K562 (cell line): ENCODE results near the gene STK25. TPM values are rescaled to one million over a fixed set of nuclear protein-coding genes. Genes with fewer than 3 reads are reported as not detected.

Source experiments
- BMI1 ChIP-seq: fragments of 150-350 bp; IDR thresholded peaks from 2 replicates; pipeline ENCODE4 v1.6.1; 2014; ENCODE audit warnings: low read length
- FOSL1 ChIP-seq: fragments of 200-800 bp; sonication (Bioruptor generic); conservative IDR thresholded peaks from 2 replicates; pipeline ENCODE4 v1.6.1; 2016; ENCODE audit warnings: missing genetic modification characterization, missing compliant biosample characterization
- HNRNPUL1 ChIP-seq: fragments of 200-400 bp; formaldehyde crosslinking; IDR thresholded peaks from 2 replicates; pipeline ENCODE4 v1.6.1; 2017; ENCODE audit warnings: low read length
- NCOA1 ChIP-seq: fragments of 450-650 bp; IDR thresholded peaks from 2 replicates; pipeline ENCODE4 v1.6.1; 2016; ENCODE audit warnings: low read depth
- NCOA4 ChIP-seq: fragments of 450-650 bp; IDR thresholded peaks from 2 replicates; pipeline ENCODE4 v1.6.1; 2018; ENCODE audit warnings: mild to moderate bottlenecking; ENCODE audit not compliant: partially characterized antibody
- NONO ChIP-seq, 2 experiments: fragments of 200-400 bp in 1 of 2; fragments of 450-650 bp in 1 of 2; formaldehyde crosslinking in 1 of 2; IDR thresholded peaks; 2 replicates each; pipeline ENCODE4 v1.6.1; 2017; ENCODE audit warnings: low read depth in 2 of 2, mild to moderate bottlenecking in 2 of 2, moderate library complexity in 2 of 2, low read length in 1 of 2
- RAD21 ChIP-seq, 2 experiments: fragments of 250-450 bp in 1 of 2; fragments of 450-650 bp in 1 of 2; sonication (Bioruptor Pico) in 1 of 2; formaldehyde crosslinking in 1 of 2; IDR thresholded peaks in 1 of 2; conservative IDR thresholded peaks in 1 of 2; 2 replicates each; pipeline versions ENCODE4 v1.4.0 to v1.8.0; 2020 to 2022; ENCODE audit warnings: mild to moderate bottlenecking in 2 of 2, moderate library complexity in 1 of 2
- RCOR1 ChIP-seq, 2 experiments: IDR thresholded peaks; 2 replicates each; pipeline ENCODE4 v1.6.1; 2012; ENCODE audit warnings: low read depth in 2 of 2, low read length in 2 of 2, borderline replicate concordance in 1 of 2, improper control_type of control experiment in 1 of 2
- ZNF324 ChIP-seq: fragments of 250-450 bp; sonication (Bioruptor Pico); IDR thresholded peaks from 2 replicates; pipeline ENCODE4 v1.4.0; 2020; ENCODE audit warnings: mild to moderate bottlenecking
- ZNF408 ChIP-seq: fragments of 250-450 bp; sonication (Bioruptor Pico); IDR thresholded peaks from 2 replicates; pipeline ENCODE4 v1.4.0; 2020; ENCODE audit warnings: low read depth, mild to moderate bottlenecking, moderate library complexity
- polyA plus RNA-seq, 8 experiments: library from polyadenylated mRNA; depleted of rRNA in 4 of 8; stranded (reverse) in 5 of 8; unstranded in 3 of 8; fragments of >200 nt; fragmentation: Nextera tagmentation in 2 of 8; fragmentation: Illumina TruSeq in 1 of 8; extraction: Ambion mirVana in 2 of 8; extraction: Trizol in 1 of 8; gene quantifications; 2 replicates each; pipeline versions ENCODE4 v1.2.1 to v1.2.3, GENCODE V29; 2011 to 2014; ENCODE audit warnings: inconsistent platforms in 1 of 8, missing spikeins in 1 of 8
- total RNA-seq, 7 experiments: library from RNA; depleted of rRNA in 6 of 7; stranded (reverse); fragments of >200 nt in 6 of 7; fragmentation: Illumina TruSeq in 2 of 7; extraction: Trizol in 2 of 7; gene quantifications; 2 replicates each; pipeline versions ENCODE4 v1.2.1 to v1.2.3, GENCODE V29; 2011 to 2021; ENCODE audit warnings: low replicate concordance in 1 of 7
- TF ChIP-seq, protein P1 (sequence below): fragments of 450-650 bp; IDR thresholded peaks from 2 replicates; pipeline ENCODE4 v1.6.1; 2016; ENCODE audit warnings: low read depth
- TF ChIP-seq, protein P2 (sequence below): fragments of 150-350 bp; IDR thresholded peaks from 2 replicates; pipeline ENCODE4 v1.6.1; 2014; ENCODE audit warnings: low read depth, mild to moderate bottlenecking, low read length, borderline replicate concordance

Gene STK25
- total and polyA plus RNA-seq, 9 of the 15 experiments (the other 6 are each of a cell fraction or from before 2014, with no cell fraction given): 5.4 to 177 (median 116) TPM

DNA sequence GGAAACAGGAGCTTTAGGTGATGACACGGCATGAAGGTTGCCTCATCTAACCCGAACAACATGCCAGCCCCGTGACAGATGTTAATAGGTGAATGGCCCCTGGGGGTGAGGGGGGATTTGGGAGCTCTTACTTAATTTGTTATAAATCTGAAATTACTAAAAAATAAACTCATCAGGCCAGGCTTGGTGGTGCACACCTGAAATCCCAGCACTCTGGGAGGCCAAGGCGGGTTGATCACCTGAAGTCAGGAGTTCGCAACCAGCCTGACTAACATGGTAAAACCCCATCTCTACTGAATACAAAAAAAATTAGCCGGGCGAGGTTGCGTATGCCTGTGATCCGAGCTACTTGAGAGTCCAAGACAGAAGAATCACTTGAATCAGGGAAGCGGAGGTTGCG is 6.1 kb downstream of the STK25 start (continued):
- TF ChIP-seq, protein P1, sequence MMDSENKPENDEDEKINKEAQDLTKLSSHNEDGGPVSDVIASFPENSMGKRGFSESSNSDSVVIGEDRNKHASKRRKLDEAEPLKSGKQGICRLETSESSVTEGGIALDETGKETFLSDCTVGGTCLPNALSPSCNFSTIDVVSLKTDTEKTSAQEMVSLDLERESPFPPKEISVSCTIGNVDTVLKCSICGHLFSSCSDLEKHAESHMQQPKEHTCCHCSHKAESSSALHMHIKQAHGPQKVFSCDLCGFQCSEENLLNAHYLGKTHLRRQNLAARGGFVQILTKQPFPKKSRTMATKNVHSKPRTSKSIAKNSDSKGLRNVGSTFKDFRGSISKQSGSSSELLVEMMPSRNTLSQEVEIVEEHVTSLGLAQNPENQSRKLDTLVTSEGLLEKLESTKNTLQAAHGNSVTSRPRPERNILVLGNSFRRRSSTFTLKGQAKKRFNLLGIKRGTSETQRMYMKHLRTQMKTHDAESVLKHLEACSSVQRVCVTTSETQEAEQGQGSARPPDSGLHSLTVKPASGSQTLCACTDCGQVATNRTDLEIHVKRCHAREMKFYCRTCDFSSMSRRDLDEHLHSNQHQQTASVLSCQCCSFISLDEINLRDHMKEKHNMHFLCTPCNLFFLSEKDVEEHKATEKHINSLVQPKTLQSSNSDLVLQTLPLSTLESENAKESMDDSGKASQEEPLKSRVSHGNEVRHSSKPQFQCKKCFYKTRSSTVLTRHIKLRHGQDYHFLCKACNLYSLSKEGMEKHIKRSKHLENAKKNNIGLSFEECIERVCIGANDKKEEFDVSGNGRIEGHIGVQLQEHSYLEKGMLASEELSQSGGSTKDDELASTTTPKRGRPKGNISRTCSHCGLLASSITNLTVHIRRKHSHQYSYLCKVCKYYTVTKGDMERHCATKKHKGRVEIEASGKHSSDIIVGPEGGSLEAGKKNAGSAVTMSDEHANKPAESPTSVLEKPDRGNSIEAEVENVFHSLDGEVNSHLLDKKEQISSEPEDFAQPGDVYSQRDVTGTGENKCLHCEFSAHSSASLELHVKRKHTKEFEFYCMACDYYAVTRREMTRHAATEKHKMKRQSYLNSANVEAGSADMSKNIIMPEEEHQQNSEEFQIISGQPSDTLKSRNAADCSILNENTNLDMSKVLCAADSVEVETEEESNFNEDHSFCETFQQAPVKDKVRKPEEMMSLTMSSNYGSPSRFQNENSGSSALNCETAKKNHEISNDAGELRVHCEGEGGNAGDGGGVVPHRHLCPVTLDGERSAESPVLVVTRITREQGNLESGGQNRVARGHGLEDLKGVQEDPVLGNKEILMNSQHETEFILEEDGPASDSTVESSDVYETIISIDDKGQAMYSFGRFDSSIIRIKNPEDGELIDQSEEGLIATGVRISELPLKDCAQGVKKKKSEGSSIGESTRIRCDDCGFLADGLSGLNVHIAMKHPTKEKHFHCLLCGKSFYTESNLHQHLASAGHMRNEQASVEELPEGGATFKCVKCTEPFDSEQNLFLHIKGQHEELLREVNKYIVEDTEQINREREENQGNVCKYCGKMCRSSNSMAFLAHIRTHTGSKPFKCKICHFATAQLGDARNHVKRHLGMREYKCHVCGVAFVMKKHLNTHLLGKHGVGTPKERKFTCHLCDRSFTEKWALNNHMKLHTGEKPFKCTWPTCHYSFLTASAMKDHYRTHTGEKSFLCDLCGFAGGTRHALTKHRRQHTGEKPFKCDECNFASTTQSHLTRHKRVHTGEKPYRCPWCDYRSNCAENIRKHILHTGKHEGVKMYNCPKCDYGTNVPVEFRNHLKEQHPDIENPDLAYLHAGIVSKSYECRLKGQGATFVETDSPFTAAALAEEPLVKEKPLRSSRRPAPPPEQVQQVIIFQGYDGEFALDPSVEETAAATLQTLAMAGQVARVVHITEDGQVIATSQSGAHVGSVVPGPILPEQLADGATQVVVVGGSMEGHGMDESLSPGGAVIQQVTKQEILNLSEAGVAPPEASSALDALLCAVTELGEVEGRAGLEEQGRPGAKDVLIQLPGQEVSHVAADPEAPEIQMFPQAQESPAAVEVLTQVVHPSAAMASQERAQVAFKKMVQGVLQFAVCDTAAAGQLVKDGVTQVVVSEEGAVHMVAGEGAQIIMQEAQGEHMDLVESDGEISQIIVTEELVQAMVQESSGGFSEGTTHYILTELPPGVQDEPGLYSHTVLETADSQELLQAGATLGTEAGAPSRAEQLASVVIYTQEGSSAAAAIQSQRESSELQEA: no peak
- TF ChIP-seq FOSL1 (no peak), NCOA4 (no peak), ZNF408 (CRISPR knock-in tag) (no peak), NCOA1 (no peak), BMI1 (no peak), RAD21 (CRISPR knock-in tag; conservative IDR thresholded peaks at IDR 0.05 in 1 of 2, IDR thresholded peaks at IDR 0.05 in 1 of 2) (no peak), RCOR1 (IDR thresholded peaks at IDR 0.05; ENCODE audit: borderline replicate concordance in 1 of 2, low read depth in 2 of 2, low read length in 2 of 2) (no peak), ZNF324 (CRISPR knock-in tag) (no peak), NONO (IDR thresholded peaks at IDR 0.05; ENCODE audit: low read depth in 2 of 2, low read length in 1 of 2) (no peak), HNRNPUL1 (no peak)
- TF ChIP-seq, protein P2, sequence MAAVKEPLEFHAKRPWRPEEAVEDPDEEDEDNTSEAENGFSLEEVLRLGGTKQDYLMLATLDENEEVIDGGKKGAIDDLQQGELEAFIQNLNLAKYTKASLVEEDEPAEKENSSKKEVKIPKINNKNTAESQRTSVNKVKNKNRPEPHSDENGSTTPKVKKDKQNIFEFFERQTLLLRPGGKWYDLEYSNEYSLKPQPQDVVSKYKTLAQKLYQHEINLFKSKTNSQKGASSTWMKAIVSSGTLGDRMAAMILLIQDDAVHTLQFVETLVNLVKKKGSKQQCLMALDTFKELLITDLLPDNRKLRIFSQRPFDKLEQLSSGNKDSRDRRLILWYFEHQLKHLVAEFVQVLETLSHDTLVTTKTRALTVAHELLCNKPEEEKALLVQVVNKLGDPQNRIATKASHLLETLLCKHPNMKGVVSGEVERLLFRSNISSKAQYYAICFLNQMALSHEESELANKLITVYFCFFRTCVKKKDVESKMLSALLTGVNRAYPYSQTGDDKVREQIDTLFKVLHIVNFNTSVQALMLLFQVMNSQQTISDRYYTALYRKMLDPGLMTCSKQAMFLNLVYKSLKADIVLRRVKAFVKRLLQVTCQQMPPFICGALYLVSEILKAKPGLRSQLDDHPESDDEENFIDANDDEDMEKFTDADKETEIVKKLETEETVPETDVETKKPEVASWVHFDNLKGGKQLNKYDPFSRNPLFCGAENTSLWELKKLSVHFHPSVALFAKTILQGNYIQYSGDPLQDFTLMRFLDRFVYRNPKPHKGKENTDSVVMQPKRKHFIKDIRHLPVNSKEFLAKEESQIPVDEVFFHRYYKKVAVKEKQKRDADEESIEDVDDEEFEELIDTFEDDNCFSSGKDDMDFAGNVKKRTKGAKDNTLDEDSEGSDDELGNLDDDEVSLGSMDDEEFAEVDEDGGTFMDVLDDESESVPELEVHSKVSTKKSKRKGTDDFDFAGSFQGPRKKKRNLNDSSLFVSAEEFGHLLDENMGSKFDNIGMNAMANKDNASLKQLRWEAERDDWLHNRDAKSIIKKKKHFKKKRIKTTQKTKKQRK: no peak
